Measurements from ENCODE around the gene SSTR3. TPM values are rescaled to one million over a fixed set of nuclear protein-coding genes. Genes with fewer than 3 reads are reported as not detected.
A peak's percentile ranks its signal among the peaks of the same experiment; 100 is the strongest.

The SSTR3 gene
- total and polyA plus RNA-seq, 11 donors = 0.07 TPM; not detected in 10

DNA sequence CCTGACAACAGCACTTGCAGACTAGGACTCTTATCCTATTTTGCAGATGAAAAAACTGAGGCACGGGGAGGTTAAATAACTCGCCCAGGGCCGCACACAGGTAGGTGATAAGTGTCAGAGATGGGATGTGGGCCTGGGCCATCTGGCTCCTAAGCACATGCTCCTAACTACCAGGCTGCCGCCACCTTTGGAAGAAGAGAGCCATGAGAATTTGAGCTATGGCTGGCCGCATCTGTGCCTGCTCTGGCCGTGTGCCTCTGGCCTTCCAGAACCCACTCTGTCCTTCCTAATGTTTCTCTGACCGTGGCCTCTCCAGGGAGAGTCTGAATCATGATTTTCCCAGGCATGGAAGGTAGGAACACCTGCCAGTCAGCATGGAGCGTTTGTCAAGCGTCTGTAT lies 47.2 kb downstream of the SSTR3 start:
- no peak overlapping the region for H3K4me3 ChIP-seq
- H3K27ac ChIP-seq = peak overlapping the region in 1 of 12 donors; percentile 83
- TF ChIP-seq, protein P1, sequence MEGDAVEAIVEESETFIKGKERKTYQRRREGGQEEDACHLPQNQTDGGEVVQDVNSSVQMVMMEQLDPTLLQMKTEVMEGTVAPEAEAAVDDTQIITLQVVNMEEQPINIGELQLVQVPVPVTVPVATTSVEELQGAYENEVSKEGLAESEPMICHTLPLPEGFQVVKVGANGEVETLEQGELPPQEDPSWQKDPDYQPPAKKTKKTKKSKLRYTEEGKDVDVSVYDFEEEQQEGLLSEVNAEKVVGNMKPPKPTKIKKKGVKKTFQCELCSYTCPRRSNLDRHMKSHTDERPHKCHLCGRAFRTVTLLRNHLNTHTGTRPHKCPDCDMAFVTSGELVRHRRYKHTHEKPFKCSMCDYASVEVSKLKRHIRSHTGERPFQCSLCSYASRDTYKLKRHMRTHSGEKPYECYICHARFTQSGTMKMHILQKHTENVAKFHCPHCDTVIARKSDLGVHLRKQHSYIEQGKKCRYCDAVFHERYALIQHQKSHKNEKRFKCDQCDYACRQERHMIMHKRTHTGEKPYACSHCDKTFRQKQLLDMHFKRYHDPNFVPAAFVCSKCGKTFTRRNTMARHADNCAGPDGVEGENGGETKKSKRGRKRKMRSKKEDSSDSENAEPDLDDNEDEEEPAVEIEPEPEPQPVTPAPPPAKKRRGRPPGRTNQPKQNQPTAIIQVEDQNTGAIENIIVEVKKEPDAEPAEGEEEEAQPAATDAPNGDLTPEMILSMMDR (IDR thresholded peaks at IDR 0.05) = no peak
- no peak for TF ChIP-seq POLR2A (IDR thresholded peaks at IDR 0.05)
- peaks cover 0 to 31% (median 13%) of the 10 kb centered on the region in 12 donors for H3K4me1 ChIP-seq
- intact Hi-C loops (cut with DNase I) = loop anchor here in 2 of 10 donors (10.0 kb wide), 3 partner anchors 90 to 380 kb away; no protein-coding TSS in a partner anchor
- DNase-seq (peak in 1 of 5 donors; percentile 21), ATAC-seq (no peak)
- 81 to 88% (median 83%) methylated on average over 9 of the region's 9 CpGs for WGBS, 4 donors
- peaks cover 0 to 5% (median 0%) of the 10 kb centered on the region in 12 donors for H3K9me3 ChIP-seq
- H3K36me3 ChIP-seq = no peaks in the 10 kb centered on the region
- H3K27me3 ChIP-seq = peaks cover 0 to 4% (median 0%) of the 10 kb centered on the region in 9 donors

DNA sequence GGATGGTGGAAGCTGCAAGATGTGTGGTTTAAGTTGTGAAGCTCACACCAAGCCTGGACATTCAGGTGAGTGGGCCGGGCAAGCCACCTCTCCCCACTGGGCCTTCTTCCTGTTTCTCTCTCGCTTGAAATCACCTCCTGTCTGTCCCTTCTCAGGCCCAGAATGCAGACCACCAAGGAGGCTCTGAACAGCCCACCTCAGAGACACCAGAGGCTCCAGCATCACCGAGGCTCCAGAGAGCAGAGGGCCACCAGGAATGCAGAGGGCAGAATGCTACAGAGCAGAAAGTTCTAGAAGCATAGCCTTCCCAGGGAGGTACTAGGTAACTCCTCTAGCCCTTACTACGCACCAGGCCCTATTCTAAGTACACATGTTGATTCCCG lies 47.8 kb downstream of the SSTR3 start:
- H3K9me3 ChIP-seq = peaks cover 0 to 5% (median 0%) of the 10 kb centered on the region in 12 donors
- peaks cover 0 to 31% (median 13%) of the 10 kb centered on the region in 12 donors for H3K4me1 ChIP-seq
- H3K36me3 ChIP-seq = no peaks in the 10 kb centered on the region
- ATAC-seq (no peak), DNase-seq (no peak)
- no peak for TF ChIP-seq POLR2A (IDR thresholded peaks at IDR 0.05)
- TF ChIP-seq, protein P1 (IDR thresholded peaks at IDR 0.05) = no peak
- intact Hi-C loops (cut with DNase I) = loop anchor here in 3 of 10 donors (5.0 to 10.0 kb wide), 4 partner anchors 87 to 380 kb away; no protein-coding TSS in a partner anchor
- WGBS, 4 donors = 62 to 84% (median 75%) methylated on average over 4 to 5 of the region's 5 CpGs
- no peak overlapping the region for H3K4me3 ChIP-seq
- H3K27ac ChIP-seq = peak overlapping the region in 1 of 12 donors; percentile 83
- peaks cover 0 to 4% (median 0%) of the 10 kb centered on the region in 9 donors for H3K27me3 ChIP-seq

DNA sequence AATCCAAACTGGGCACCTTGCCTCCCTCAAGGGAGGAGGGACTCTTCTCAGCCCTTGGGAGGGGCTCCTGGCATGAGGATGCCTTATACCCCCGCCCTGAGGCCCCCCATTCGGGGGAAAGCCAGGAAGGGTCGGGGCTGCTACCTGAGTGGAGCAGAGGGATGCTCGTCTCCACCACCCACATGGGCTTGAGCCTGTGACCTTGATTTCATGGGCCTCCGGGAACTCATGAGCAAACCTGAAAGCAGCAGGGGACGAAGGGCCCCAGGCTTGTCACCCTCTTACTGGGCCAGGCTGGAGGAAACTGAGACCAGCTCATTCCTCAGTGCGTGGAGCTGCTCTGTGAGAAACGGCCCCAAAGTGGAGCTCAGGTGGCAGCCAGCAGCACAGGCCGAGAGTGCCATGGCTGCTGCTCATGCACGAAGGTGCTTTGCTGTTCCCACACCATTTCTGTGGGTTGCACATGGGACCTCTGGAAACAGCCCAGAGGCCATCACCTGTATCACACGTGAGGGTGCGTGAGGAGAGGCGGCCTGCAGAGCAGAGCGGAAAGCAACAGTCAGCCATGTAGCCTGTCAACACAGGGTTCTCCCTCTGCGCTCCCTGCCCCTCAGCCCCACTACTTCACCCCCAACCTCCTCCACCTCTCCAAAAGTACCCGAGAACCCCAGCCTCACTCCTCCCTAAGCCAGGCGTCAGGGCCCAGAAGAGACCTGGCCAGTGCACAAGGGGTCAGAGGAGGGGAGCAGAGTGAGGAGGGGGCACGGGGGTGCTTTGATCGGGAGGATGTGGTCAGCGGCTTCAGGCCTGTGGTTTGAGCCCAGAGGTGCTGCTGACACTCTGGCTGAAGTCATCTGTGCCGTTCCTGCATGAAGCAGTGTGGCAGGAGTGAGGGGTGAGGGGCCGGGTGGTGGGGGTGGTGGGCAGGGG lies 48.4 kb downstream of the SSTR3 start:
- Histone ChIP-seq H3K9me3 (peaks cover 0 to 5% (median 0%) of the 10 kb centered on the region in 12 donors), H3K36me3 (no peaks in the 10 kb centered on the region), H3K4me1 (peaks cover 0 to 31% (median 13%) of the 10 kb centered on the region in 12 donors), H3K4me3 (no peak overlapping the region), H3K27ac (peak overlapping the region in 1 of 12 donors; percentile 83), H3K27me3 (peaks cover 0 to 6% (median 0%) of the 10 kb centered on the region in 9 donors)
- WGBS, 4 donors = 81 to 87% (median 86%) methylated on average over 19 to 22 of the region's 22 CpGs
- intact Hi-C loops (cut with DNase I) = loop anchor here in 3 of 10 donors (5.0 to 10.0 kb wide), 4 partner anchors 87 to 379 kb away; no protein-coding TSS in a partner anchor
- TF ChIP-seq, protein P1 (IDR thresholded peaks at IDR 0.05) = no peak
- TF ChIP-seq POLR2A (IDR thresholded peaks at IDR 0.05) = no peak
- ATAC-seq (no peak), DNase-seq (no peak)

DNA sequence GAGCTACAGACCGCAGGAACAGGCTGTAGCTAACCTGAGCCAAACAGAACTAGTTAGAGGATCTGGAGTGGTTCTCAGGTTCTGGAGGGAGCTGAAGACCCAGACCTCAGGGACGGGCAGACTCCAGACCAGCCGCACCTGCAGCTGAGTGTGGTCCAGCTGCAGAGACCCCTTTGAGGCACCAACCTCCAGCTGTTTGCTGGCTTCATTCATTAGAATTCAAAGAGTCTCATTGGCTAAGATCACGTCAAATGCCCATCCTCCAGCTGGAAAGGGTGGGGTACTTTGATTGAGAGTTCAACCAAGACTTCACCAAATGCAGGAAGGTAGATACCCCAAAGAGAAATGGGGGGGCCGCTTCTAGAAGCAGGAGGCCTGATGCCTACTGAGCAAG lies 49.2 kb downstream of the SSTR3 start:
- intact Hi-C loops (cut with DNase I) = loop anchor here in 3 of 10 donors (5.0 to 10.0 kb wide), 4 partner anchors 86 to 378 kb away; no protein-coding TSS in a partner anchor

More for the DNA sequence above, 49.2 kb downstream of the SSTR3 start:
- no peak for DNase-seq
- Histone ChIP-seq H3K27ac (peak overlapping the region in 1 of 12 donors; percentile 83), H3K4me3 (no peak overlapping the region), H3K27me3 (peaks cover 0 to 12% (median 0%) of the 10 kb centered on the region in 9 donors), H3K9me3 (peaks cover 0 to 5% (median 0%) of the 10 kb centered on the region in 12 donors), H3K36me3 (no peaks in the 10 kb centered on the region), H3K4me1 (peaks cover 0 to 31% (median 13%) of the 10 kb centered on the region in 12 donors)
- no peak for ATAC-seq
- TF ChIP-seq POLR2A (IDR thresholded peaks at IDR 0.05) = no peak
- TF ChIP-seq, protein P1 (IDR thresholded peaks at IDR 0.05) = no peak
- WGBS, 4 donors = 82 to 88% (median 86%) methylated on average over 5 of the region's 5 CpGs
